CD14-positive monocyte (primary cell): ENCODE data around the gene FRMD6. TPM values are rescaled to one million over a fixed set of nuclear protein-coding genes. Genes with fewer than 3 reads are reported as not detected.

ENCODE experiments used
- DNase-seq, 3 donors: peaks; one replicate each; pipeline ENCODE4 v3.0.0-alpha.2; 2011 to 2022
- H2AFZ ChIP-seq: 2 replicates; pipeline ENCODE4 v1.6.0; 2012; ENCODE audit warnings: mild to moderate bottlenecking, low read depth, low read length, inconsistent platforms; ENCODE audit not compliant: insufficient read depth, poor library complexity, severe bottlenecking
- H3K27ac ChIP-seq, 2 donors: 1 replicate in 1 of 2; 2 replicates in 1 of 2; pipeline ENCODE4 v1.5.1; 2012 to 2013; ENCODE audit warnings: low read length in 2 of 2, control low read depth in 1 of 2, inconsistent platforms in 1 of 2, low read depth in 1 of 2, mild to moderate bottlenecking in 1 of 2
- H3K27me3 ChIP-seq, 2 donors: one replicate each; pipeline versions ENCODE4 v1.6.0 to v1.6.1; 2011 to 2013; ENCODE audit warnings: low read length in 2 of 2; ENCODE audit not compliant: control insufficient read depth in 2 of 2, insufficient read depth in 2 of 2
- H3K36me3 ChIP-seq, 2 donors: replicated peaks in 1 of 2; 1 replicate in 1 of 2; 2 replicates in 1 of 2; pipeline versions ENCODE4 v1.5.1 to v1.6.1; 2012 to 2013; ENCODE audit warnings: low read length in 2 of 2, control low read depth in 1 of 2, inconsistent platforms in 1 of 2, mild to moderate bottlenecking in 1 of 2; ENCODE audit not compliant: insufficient read depth in 2 of 2, control insufficient read depth in 1 of 2
- H3K4me1 ChIP-seq, 2 donors: 1 replicate in 1 of 2; 2 replicates in 1 of 2; pipeline versions ENCODE4 v1.5.1 to v1.6.1; 2012 to 2013; ENCODE audit warnings: low read length in 2 of 2, control low read depth in 1 of 2, inconsistent platforms in 1 of 2, mild to moderate bottlenecking in 1 of 2, moderate library complexity in 1 of 2; ENCODE audit not compliant: insufficient read depth in 2 of 2, control insufficient read depth in 1 of 2
- H3K4me2 ChIP-seq: replicated peaks from 2 replicates; pipeline ENCODE3; 2012; ENCODE audit warnings: low read length, moderate library complexity, mild to moderate bottlenecking; ENCODE audit not compliant: poor library complexity, severe bottlenecking; ENCODE audit errors: extremely low read depth
- H3K4me3 ChIP-seq, 3 experiments: fragments of 200-600 bp in 1 of 3; sonication (generic) in 1 of 3; replicated peaks in 1 of 3; 1 replicate in 2 of 3; 2 replicates in 1 of 3; pipeline ENCODE4 v1.5.1; 2011 to 2013; ENCODE audit warnings: low read length in 3 of 3, mild to moderate bottlenecking in 3 of 3, control low read depth in 2 of 3, low read depth in 2 of 3, inconsistent platforms in 1 of 3, moderate library complexity in 1 of 3
- H3K79me2 ChIP-seq: 2 replicates; pipeline ENCODE4 v1.6.0; 2012; ENCODE audit warnings: mild to moderate bottlenecking, control low read depth, inconsistent platforms, low read length, moderate library complexity; ENCODE audit not compliant: insufficient read depth
- H3K9ac ChIP-seq: 2 replicates; pipeline ENCODE4 v1.6.0; 2017; ENCODE audit warnings: low read length, mild to moderate bottlenecking; ENCODE audit not compliant: insufficient read depth, poor library complexity, severe bottlenecking
- H3K9me3 ChIP-seq, 2 donors: replicated peaks in 1 of 2; 1 replicate in 1 of 2; 2 replicates in 1 of 2; pipeline versions ENCODE4 v1.5.1 to v1.6.1; 2012 to 2013; ENCODE audit warnings: low read length in 2 of 2, control low read depth in 1 of 2; ENCODE audit not compliant: control insufficient read depth in 1 of 2, insufficient read depth in 1 of 2
- H4K20me1 ChIP-seq: 2 replicates; pipeline ENCODE4 v1.6.0; 2012; ENCODE audit warnings: mild to moderate bottlenecking, low read length, control low read depth, moderate library complexity; ENCODE audit not compliant: insufficient read depth
- H3K27ac Mint-ChIP-seq, 7 donors: one replicate each; pipeline ENCODE4 v1.8.0; 2020; ENCODE audit warnings: mild to moderate bottlenecking in 7 of 7, mixed read lengths in 7 of 7, moderate library complexity in 6 of 7, inconsistent platforms in 2 of 7
- H3K27me3 Mint-ChIP-seq, 3 donors: one replicate each; pipeline ENCODE4 v1.8.0; 2021 to 2022; ENCODE audit warnings: low read depth in 3 of 3, mild to moderate bottlenecking in 3 of 3, mixed read lengths in 3 of 3, moderate library complexity in 3 of 3, inconsistent platforms in 1 of 3
- H3K36me3 Mint-ChIP-seq, 2 donors: one replicate each; pipeline ENCODE4 v1.8.0; 2020; ENCODE audit warnings: mixed read lengths in 2 of 2, inconsistent platforms in 1 of 2, mild to moderate bottlenecking in 1 of 2
- H3K4me1 Mint-ChIP-seq: one replicate; pipeline ENCODE4 v1.8.0; 2020; ENCODE audit warnings: mild to moderate bottlenecking, mixed read lengths
- H3K4me3 Mint-ChIP-seq, 2 donors: one replicate each; pipeline ENCODE4 v1.8.0; 2020; ENCODE audit warnings: mild to moderate bottlenecking in 2 of 2, mixed read lengths in 2 of 2, moderate library complexity in 1 of 2
- H3K9me3 Mint-ChIP-seq, 7 donors: one replicate each; pipeline ENCODE4 v1.8.0; 2020 to 2022; ENCODE audit warnings: mixed read lengths in 7 of 7, mild to moderate bottlenecking in 6 of 7, moderate library complexity in 6 of 7, inconsistent platforms in 2 of 7
- CTCF ChIP-seq: fragments of 200-600 bp; IDR thresholded peaks from one replicate; pipeline ENCODE4 v1.8.0; 2022; ENCODE audit warnings: antibody characterized with exemption, mild to moderate bottlenecking
- WGBS: methylation state at CpG from one replicate; pipeline ENCODE4 v1.1.5; 2013; ENCODE audit warnings: missing lambda C conversion rate; ENCODE audit not compliant: insufficient coverage; 5-methylcytosine and 5-hydroxymethylcytosine counted together
- intact Hi-C, 2 donors: fragments of 100-400 bp; cut with micrococcal nuclease; formaldehyde crosslinking; loops; one replicate each; pipeline versions ENCODE4 v1.15.0 to v1.15.1; 2023
- polyA plus RNA-seq, 3 donors: library from polyadenylated mRNA; depleted of rRNA in 1 of 3; unstranded in 2 of 3; stranded (reverse) in 1 of 3; fragments of 300-500 nt in 2 of 3; fragments of >200 nt in 1 of 3; fragmentation: Illumina TruSeq in 2 of 3; gene quantifications; 1 replicate in 2 of 3; 2 replicates in 1 of 3; pipeline ENCODE4 v1.2.3, GENCODE V29; 2012 to 2021

Gene FRMD6
- polyA plus RNA-seq, 3 donors, result 0.12 to 0.25 (median 0.12) TPM

DNA sequence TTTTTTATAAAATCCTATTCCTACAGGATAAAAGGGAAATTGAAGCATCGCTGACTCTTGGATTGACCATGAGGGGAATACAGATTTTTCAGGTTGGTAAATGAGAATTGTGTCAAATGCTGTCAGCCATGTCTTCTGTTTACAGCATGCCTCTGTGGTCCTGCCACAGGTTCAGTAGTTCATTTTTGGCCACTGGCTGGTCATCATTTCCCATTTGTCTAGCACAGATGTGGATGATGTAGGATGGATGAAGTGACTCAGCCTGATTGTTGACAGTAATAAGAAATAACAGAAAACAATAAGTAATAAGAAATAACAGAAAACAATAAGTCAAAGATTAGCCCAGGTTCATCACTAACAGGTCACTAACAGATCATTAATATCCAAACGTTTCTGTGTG, 59.8 kb downstream of the FRMD6 start:
- WGBS, result no CpG with 5 or more reads among the region's 2 CpGs
- Mint-ChIP-seq H3K4me3 (no peak overlapping the region), H3K27ac (no peak overlapping the region), H3K9me3 (no peaks in the 10 kb centered on the region), H3K36me3 (no peaks in the 10 kb centered on the region), H3K27me3 (no peaks in the 10 kb centered on the region), H3K4me1 (no peaks in the 10 kb centered on the region)
- intact Hi-C loops, result no loop called here
- no peaks in the 10 kb centered on the region for H4K20me1 ChIP-seq
- no peaks in the 10 kb centered on the region for H3K79me2 ChIP-seq
- H3K27ac ChIP-seq, result no peak overlapping the region
- no peak overlapping the region for H3K4me2 ChIP-seq
- no peak overlapping the region for H3K4me3 ChIP-seq
- H3K4me1 ChIP-seq, result no peaks in the 10 kb centered on the region
- no peaks in the 10 kb centered on the region for H3K27me3 ChIP-seq
- no peak for DNase-seq
- TF ChIP-seq CTCF, result no peak
- H3K36me3 ChIP-seq, result no peaks in the 10 kb centered on the region
- no peak overlapping the region for H3K9ac ChIP-seq
- H3K9me3 ChIP-seq, result no peaks in the 10 kb centered on the region
- no peak overlapping the region for H2AFZ ChIP-seq

- no peak overlapping the region for H3K4me3 ChIP-seq
- H3K9ac ChIP-seq, result no peak overlapping the region
- H3K4me1 ChIP-seq, result no peaks in the 10 kb centered on the region
- Mint-ChIP-seq H3K36me3 (no peaks in the 10 kb centered on the region), H3K27me3 (peaks cover 0 to 1% (median 0%) of the 10 kb centered on the region in 3 donors), H3K27ac (no peak overlapping the region), H3K9me3 (no peaks in the 10 kb centered on the region), H3K4me3 (peak overlapping the region in 1 of 2 donors; percentile 7), H3K4me1 (no peaks in the 10 kb centered on the region)
- H3K36me3 ChIP-seq, result no peaks in the 10 kb centered on the region
- TF ChIP-seq CTCF, result no peak
- no peak for DNase-seq
- H3K79me2 ChIP-seq, result no peaks in the 10 kb centered on the region
- H2AFZ ChIP-seq, result no peak overlapping the region
- no peaks in the 10 kb centered on the region for H3K9me3 ChIP-seq
- H3K27ac ChIP-seq, result no peak overlapping the region
- intact Hi-C loops, result no loop called here
- H3K27me3 ChIP-seq, result no peaks in the 10 kb centered on the region
- H3K4me2 ChIP-seq, result no peak overlapping the region
- H4K20me1 ChIP-seq, result no peaks in the 10 kb centered on the region
- WGBS, result 98% methylated on average over 6 of the region's 7 CpGs
Measured at GRCh38 chr14:51715250-51715649, 63.5 kb downstream of the FRMD6 start.
